Measurements from ENCODE around the gene SPCS1.

The SPCS1 gene

DNA sequence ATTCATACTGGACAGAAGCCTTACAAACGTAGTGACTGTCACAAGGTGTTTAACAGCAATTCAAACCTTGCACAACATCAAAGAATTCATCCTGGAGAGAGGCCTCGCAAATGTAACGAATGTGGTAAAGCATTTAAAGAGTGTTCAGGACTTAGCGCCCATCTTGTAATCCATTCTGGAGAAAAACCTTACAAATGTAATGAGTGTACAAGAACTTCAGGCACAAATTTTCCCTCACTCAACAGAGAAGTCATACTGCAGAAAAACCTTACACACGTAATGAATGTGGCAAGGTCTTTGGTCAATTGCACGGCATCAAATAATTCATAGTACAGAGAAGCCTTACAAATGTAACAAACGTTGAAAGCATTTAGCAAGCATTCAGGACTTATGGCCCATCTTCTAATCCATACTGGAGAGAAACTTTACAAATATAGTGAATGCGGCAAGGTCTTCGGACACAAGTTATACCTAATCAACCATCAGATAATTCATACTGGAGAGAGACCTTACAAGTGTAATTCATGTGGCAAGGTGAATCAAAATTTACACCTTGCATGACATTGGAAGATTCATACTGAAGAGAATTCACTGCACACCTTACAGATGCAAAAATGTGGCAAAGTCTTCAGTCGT is 27.5 kb downstream of the SPCS1 start:
- DNase-seq = no peak

DNA sequence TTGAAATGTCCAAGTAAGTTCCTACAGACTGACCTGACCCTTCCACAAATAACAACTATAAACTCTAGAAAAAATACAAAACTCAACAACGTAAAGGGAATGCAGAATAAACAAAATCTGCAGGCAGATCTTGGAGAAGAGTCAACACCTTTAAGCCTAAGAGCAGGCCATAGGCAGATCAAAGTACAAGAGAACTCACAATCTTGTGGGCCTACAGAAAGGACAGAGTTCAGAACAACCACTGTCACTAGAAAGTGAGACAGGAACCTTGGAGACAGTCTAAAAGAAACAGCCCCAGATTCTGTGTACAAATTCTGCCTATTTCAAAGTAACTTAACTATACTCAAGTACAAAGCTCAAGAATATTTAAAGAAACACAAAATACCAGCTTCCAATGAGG is 33.8 kb downstream of the SPCS1 start:
- no peak for DNase-seq

DNA sequence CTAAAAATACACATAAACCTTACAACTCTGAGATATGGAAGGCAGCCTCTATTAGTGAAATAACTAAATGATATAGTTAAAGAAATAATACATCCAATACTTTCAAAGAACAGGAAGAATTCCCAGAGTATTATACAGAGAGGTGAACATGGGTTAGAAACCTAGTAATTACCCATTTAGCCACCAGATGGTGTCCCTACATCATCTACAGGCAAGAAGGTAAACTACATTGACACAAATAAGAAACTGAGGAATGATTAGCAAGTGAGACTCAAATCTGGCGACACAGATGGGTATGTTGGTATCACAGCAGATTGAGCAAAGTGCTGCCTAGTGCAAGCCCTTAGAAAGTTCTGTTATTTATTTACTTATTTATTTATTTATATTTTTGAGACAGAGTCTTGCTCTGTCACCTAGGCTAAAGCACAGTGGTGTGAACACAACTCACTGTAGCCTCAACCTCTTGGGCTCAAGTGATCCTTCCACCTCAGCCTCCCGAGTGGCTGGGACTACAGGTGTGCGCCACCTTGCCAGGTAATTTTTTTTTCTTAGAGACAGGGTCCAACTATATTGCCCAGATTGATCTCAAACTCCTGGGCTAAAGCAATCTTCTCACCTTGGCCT is 36.6 kb downstream of the SPCS1 start:
- DNase-seq = no peak

DNA sequence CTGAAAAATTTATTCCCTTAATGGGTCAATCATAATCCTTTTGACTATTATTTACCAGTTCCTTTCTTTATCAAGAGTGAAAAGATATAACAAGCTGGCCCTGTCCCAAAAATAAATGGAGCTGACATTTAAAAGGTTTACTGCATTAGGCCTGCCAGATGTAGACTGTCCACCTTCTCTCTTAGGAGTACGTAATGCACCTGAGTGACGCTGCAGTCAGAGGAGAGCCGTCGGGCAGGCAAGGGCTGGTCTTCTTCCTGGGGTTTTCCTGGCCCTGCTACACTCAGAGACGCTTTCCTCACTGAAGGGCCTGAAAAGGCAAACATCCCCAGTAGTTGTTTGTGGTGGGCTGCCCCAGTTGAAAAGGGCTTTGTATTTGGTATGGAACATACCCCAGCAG is 37.2 kb downstream of the SPCS1 start:
- no peak for DNase-seq

DNA sequence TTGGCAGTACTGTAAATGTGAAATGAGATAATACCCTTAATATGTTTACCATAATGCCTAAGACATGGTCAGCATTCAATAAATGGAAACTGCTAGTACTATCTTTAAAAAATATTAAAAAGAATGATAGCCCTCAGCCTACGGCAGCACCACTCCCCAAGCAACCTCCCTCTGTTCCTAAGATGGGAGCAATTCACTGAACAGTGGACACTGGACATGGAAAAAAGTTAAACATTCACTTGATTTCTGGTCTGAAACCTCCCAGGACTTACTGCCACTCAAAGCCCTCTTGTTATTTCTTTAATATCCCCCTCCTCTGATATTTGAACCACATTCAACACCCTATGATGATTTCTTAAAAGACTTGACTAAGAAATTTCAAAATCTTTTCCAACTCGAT is 37.8 kb downstream of the SPCS1 start:
- no peak for DNase-seq

DNA sequence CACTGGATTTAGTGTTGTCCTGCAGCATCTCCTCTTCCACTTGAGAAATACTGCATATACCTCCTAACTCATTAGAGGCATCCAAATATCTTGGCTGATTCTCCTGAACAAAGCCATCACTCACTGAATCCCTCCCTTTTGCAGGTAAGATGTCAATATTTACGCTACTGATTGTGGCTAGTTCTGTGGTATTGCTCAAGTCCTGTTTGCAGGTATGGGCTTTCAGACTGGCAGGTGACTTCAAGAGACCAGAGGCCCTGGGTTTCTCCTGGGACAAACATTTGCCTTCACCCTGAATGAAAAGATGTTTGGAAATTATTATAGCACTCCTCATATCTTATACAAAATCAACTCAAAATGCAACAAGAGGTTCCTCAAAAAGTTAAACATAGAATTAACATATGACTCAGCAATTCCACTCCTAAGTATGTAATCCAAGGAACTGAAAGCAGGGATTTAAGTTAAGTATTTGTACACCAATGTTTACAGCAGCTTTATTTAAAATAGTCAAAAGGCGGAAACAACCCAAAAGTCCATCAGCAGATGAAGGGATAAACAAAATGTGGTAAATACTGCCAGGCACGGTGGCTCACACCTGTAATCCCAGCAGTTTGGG is 46.2 kb downstream of the SPCS1 start:
- DNase-seq = no peak

DNA sequence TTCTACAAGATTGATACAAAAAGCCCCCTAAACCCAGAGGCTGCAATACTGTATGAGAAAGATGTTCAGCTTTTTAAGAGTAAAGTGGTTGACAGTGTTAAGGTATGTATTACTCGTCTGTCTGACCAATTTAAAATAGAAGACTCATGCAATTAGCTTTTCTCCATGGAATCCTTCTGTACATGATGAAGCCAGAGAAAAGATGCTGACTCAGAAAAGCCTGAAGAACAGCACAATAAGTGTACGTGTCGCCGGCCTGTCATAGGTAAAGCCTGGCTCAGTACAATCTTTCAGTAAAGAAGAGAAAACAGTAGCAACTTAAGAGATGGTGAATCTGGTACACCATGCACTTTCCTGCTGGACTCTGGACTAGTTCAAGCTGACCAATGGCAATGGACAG is 48.5 kb downstream of the SPCS1 start:
- DNase-seq = no peak

DNA sequence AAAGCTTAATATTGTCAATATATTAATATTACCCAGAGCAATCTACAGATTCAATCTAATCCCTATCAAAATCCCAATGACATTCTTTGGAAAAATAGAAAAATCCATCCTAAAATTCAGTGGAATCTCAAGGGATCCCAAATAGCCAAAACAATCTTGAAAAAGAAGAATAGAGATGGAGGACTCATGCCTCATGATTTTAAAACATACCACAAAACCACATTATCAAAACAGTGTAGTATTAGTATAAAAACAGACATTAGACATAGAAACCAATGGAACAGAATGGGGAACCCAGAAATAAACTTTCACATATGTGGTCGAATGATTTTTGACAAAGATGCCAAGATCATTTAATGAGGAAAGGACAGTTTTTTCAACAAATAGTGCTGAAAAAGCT is 50.2 kb downstream of the SPCS1 start:
- no peak for DNase-seq

Data from activated naive CD4-positive, alpha-beta T cell (primary cell).